Lung (tissue), 12 donors: ENCODE results near the gene CTSZ. TPM values are rescaled to one million over a fixed set of nuclear protein-coding genes. Genes with fewer than 3 reads are reported as not detected.

Source experiments
- ATAC-seq: fragments of 200-7000 bp; cut with Tn5 transposase; one replicate; pipeline ENCODE4 v1.9.1; 2020; ENCODE audit warnings: moderate number of reproducible peaks; ENCODE audit not compliant: insufficient read depth, low FRiP score
- DNase-seq, 3 donors: peaks; one replicate each; pipeline ENCODE4 v3.0.0-alpha.2; 2013 to 2017
- H3K27ac ChIP-seq, 2 donors: one replicate each; pipeline ENCODE4 v1.5.1; 2013; ENCODE audit warnings: mild to moderate bottlenecking in 2 of 2, moderate library complexity in 2 of 2, control low read depth in 1 of 2, inconsistent platforms in 1 of 2, low read depth in 1 of 2, low read length in 1 of 2
- H3K27me3 ChIP-seq, 3 donors: one replicate each; pipeline ENCODE4 v1.5.1; 2013; ENCODE audit warnings: low read length in 2 of 3; ENCODE audit not compliant: control insufficient read depth in 3 of 3, insufficient read depth in 3 of 3
- H3K36me3 ChIP-seq, 4 donors: one replicate each; pipeline ENCODE4 v1.5.1; 2013; ENCODE audit warnings: low read length in 4 of 4, mild to moderate bottlenecking in 1 of 4, moderate library complexity in 1 of 4; ENCODE audit not compliant: control insufficient read depth in 4 of 4, insufficient read depth in 4 of 4
- H3K4me1 ChIP-seq, 5 donors: one replicate each; pipeline ENCODE4 v1.5.1; 2013; ENCODE audit warnings: low read length in 5 of 5, mild to moderate bottlenecking in 2 of 5, moderate library complexity in 1 of 5; ENCODE audit not compliant: control insufficient read depth in 5 of 5, insufficient read depth in 5 of 5
- H3K4me3 ChIP-seq: one replicate; pipeline ENCODE4 v1.5.1; 2013; ENCODE audit warnings: mild to moderate bottlenecking, control low read depth, moderate library complexity
- H3K9ac ChIP-seq, 2 donors: one replicate each; pipeline ENCODE4 v1.5.1; 2013; ENCODE audit warnings: low read length in 2 of 2, control low read depth in 1 of 2; ENCODE audit not compliant: insufficient read depth in 1 of 2
- H3K9me3 ChIP-seq, 4 donors: one replicate each; pipeline ENCODE4 v1.5.1; 2013; ENCODE audit warnings: low read length in 3 of 4, mild to moderate bottlenecking in 1 of 4, moderate library complexity in 1 of 4; ENCODE audit not compliant: control insufficient read depth in 4 of 4, insufficient read depth in 3 of 4
- WGBS, 2 donors: extraction: QIAGEN DNeasy Blood & Tissue Kit; methylation state at CpG; one replicate each; pipeline ENCODE4 v1.1.7; 2013; 5-methylcytosine and 5-hydroxymethylcytosine counted together
- polyA plus RNA-seq, 2 donors: library from polyadenylated mRNA; stranded (reverse); fragments of 200-250 nt; gene quantifications; one replicate each; pipeline ENCODE4 v1.2.1, GENCODE V29; 2013
- total RNA-seq, 2 donors: library from RNA; depleted of rRNA in 1 of 2; stranded (reverse); fragments of >200 nt in 1 of 2; gene quantifications; one replicate each; pipeline ENCODE4 v1.2.1, GENCODE V29; 2014 to 2021
- TF ChIP-seq, protein P1 (sequence below): IDR thresholded peaks from 2 replicates; pipeline ENCODE4 v1.5.1; 2012; ENCODE audit warnings: mild to moderate bottlenecking; ENCODE audit errors: control extremely low read depth, extremely low read depth
- donor health status: control.
- donor health status: control.
- donor health status: Bipolar disorder and iron deficiency.
- donor health status: healthy.
- donor health status: DM: yes; HTN: yes; CAD: no.

CTSZ gene
- total and polyA plus RNA-seq, 4 donors = 105 to 558 (median 291) TPM

GRCh38 chr20:59017493-59018231 is 10.6 kb upstream of the CTSZ start:
- Histone ChIP-seq H3K4me1 (peaks cover 0 to 25% (median 0%) of the 10 kb centered on the region in 5 donors), H3K36me3 (peaks cover 0 to 2% (median under 1%) of the 10 kb centered on the region in 4 donors), H3K9ac (no peak overlapping the region), H3K27ac (no peak overlapping the region), H3K4me3 (no peak overlapping the region), H3K27me3 (no peaks in the 10 kb centered on the region), H3K9me3 (no peaks in the 10 kb centered on the region)
- 90 to 92% methylated on average over 16 of the region's 16 CpGs for WGBS, 2 donors
- TF ChIP-seq, protein P1, sequence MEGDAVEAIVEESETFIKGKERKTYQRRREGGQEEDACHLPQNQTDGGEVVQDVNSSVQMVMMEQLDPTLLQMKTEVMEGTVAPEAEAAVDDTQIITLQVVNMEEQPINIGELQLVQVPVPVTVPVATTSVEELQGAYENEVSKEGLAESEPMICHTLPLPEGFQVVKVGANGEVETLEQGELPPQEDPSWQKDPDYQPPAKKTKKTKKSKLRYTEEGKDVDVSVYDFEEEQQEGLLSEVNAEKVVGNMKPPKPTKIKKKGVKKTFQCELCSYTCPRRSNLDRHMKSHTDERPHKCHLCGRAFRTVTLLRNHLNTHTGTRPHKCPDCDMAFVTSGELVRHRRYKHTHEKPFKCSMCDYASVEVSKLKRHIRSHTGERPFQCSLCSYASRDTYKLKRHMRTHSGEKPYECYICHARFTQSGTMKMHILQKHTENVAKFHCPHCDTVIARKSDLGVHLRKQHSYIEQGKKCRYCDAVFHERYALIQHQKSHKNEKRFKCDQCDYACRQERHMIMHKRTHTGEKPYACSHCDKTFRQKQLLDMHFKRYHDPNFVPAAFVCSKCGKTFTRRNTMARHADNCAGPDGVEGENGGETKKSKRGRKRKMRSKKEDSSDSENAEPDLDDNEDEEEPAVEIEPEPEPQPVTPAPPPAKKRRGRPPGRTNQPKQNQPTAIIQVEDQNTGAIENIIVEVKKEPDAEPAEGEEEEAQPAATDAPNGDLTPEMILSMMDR = no peak
- no peak for DNase-seq
- ATAC-seq = no peak

GRCh38 chr20:59016795-59017492 is 9.9 kb upstream of the CTSZ start:
- TF ChIP-seq, protein P1 = no peak
- DNase-seq = no peak

DNA sequence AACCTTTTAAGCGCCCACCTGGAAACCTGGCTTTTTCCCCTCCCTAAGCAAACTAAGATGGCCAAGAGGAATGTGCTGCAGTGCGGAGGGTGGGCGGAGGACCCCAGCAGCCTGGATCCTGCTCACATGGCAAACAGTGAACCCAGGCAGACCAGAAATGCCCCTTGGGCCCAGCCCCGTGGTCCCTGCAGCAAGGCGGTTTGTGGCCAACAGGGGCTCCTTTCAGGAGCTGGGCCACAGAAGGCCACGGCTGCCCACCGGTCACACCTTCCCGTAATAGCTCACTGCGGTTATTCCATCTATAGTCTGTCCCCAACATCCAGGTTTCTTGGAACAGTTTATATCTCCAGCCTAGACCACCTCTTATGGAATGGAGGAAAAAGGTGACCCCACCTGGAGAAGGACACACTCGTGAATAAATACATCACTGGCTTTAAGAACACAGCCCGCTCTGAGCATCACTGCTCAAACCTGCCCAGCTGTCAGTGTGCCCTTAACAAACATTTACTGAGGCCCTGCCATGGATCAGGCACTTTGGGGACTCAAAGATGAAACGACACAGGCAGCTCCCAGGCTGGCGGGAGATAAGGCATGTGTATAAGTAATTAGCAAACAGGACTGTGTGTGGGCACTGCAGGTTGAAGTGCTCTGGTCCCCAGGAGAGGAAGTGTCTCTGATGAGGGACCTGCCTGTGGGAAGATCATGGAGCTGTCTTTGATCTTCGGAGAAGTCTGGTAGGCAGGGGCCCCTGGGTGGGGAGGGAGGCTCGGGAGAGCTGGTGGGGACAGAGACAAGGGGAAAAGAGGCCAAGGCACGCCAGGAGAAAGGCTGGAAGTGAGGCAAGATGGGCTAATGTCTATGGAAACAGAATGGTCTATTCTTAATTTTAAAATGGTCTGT is 9.0 kb upstream of the CTSZ start:
- no peaks in the 10 kb centered on the region for H3K27me3 ChIP-seq
- 72 to 74% methylated on average over 16 of the region's 16 CpGs for WGBS, 2 donors
- TF ChIP-seq, protein P1 = no peak
- no peak overlapping the region for H3K9ac ChIP-seq
- H3K4me3 ChIP-seq = no peak overlapping the region
- DNase-seq (no peak), ATAC-seq (no peak)
- H3K9me3 ChIP-seq = no peaks in the 10 kb centered on the region
- no peaks in the 10 kb centered on the region for H3K36me3 ChIP-seq
- H3K4me1 ChIP-seq = peaks cover 0 to 27% (median 2%) of the 10 kb centered on the region in 5 donors
- no peak overlapping the region for H3K27ac ChIP-seq

More at GRCh38 chr20:59016795-59017492, 9.9 kb upstream of the CTSZ start:
- Histone ChIP-seq H3K9me3 (no peaks in the 10 kb centered on the region), H3K4me3 (no peak overlapping the region), H3K4me1 (peaks cover 0 to 25% (median 0%) of the 10 kb centered on the region in 5 donors), H3K27me3 (no peaks in the 10 kb centered on the region), H3K36me3 (no peaks in the 10 kb centered on the region), H3K27ac (no peak overlapping the region), H3K9ac (no peak overlapping the region)
- 27 to 55% methylated on average over 4 of the region's 4 CpGs for WGBS, 2 donors
- ATAC-seq = no peak
